GM18868 (cell line): Measurements from ENCODE around the gene METTL1.
A peak's percentile ranks its signal among the peaks of the same experiment; 100 is the strongest.
"Not testable (repeated sequence)": the region's sequence is repeated elsewhere in the genome, so short reads cannot be mapped to it uniquely, and the experiment has no call there.

Source experiments
- ATAC-seq: cut with Tn5 transposase; IDR thresholded peaks from one replicate; pipeline ENCODE4 v1.9.1; 2021; ENCODE audit warnings: mild to moderate bottlenecking, moderate library complexity; ENCODE audit not compliant: unreplicated experiment

METTL1 gene

GRCh38 chr12:57771873-57772428 lies at the start of gene METTL1:
Gene METTL1, minus strand, starts transcription at chr12:57772105. Its CDS starts 22 bp downstream, at chr12:57772083.
- ATAC-seq = peak; percentile 83

- ATAC-seq = not testable (repeated sequence)
Measured at GRCh38 chr12:57821015-57821414, 49.1 kb upstream of the METTL1 start.

GRCh38 chr12:57820119-57820518 lies 48.2 kb upstream of the METTL1 start:
- ATAC-seq = not testable (repeated sequence)

GRCh38 chr12:57817990-57818331 lies 46.1 kb upstream of the METTL1 start:
- not testable (repeated sequence) for ATAC-seq

GRCh38 chr12:57817261-57817989 lies 45.5 kb upstream of the METTL1 start:
- ATAC-seq = no peak

- ATAC-seq = no peak
Measured at GRCh38 chr12:57816855-57817151, 44.9 kb upstream of the METTL1 start.

GRCh38 chr12:57816001-57816854 lies 44.3 kb upstream of the METTL1 start:
- no peak for ATAC-seq

- ATAC-seq = no peak
Measured at GRCh38 chr12:57815177-57816000, 43.5 kb upstream of the METTL1 start.

- ATAC-seq = no peak
Measured at GRCh38 chr12:57813971-57814772, 42.3 kb upstream of the METTL1 start.

- ATAC-seq = no peak
Measured at GRCh38 chr12:57813111-57813970, 41.4 kb upstream of the METTL1 start.

GRCh38 chr12:57811028-57811755 lies 39.3 kb upstream of the METTL1 start:
- ATAC-seq = no peak

GRCh38 chr12:57810450-57810849 lies 38.5 kb upstream of the METTL1 start:
- no peak for ATAC-seq

GRCh38 chr12:57809425-57809824 lies 37.5 kb upstream of the METTL1 start:
- no peak for ATAC-seq

GRCh38 chr12:57808351-57808750 lies 36.4 kb upstream of the METTL1 start:
- no peak for ATAC-seq

GRCh38 chr12:57807285-57807684 lies 35.4 kb upstream of the METTL1 start:
- ATAC-seq = no peak

GRCh38 chr12:57806677-57807076 lies 34.8 kb upstream of the METTL1 start:
- no peak for ATAC-seq

- ATAC-seq = no peak
Measured at GRCh38 chr12:57803319-57803893, 31.5 kb upstream of the METTL1 start.

GRCh38 chr12:57802607-57803006 lies 30.7 kb upstream of the METTL1 start:
- ATAC-seq = no peak
